A549 (cell line): ENCODE results near the gene DYNLRB1.

Experiments
- ELK1 ChIP-seq: fragments of 150-350 bp; IDR thresholded peaks from 2 replicates; pipeline ENCODE4 v1.6.1; 2014; ENCODE audit warnings: low read depth, mild to moderate bottlenecking, low read length
- TF ChIP-seq, protein P1 (sequence below): fragments of >200 bp; sonication (Bioruptor Twin); formaldehyde crosslinking; IDR thresholded peaks from 3 replicates; pipeline ENCODE4 v1.5.1; 2016
- TF ChIP-seq, protein P2 (sequence below): IDR thresholded peaks from 2 replicates; pipeline ENCODE4 v1.6.1; 2012

DNA sequence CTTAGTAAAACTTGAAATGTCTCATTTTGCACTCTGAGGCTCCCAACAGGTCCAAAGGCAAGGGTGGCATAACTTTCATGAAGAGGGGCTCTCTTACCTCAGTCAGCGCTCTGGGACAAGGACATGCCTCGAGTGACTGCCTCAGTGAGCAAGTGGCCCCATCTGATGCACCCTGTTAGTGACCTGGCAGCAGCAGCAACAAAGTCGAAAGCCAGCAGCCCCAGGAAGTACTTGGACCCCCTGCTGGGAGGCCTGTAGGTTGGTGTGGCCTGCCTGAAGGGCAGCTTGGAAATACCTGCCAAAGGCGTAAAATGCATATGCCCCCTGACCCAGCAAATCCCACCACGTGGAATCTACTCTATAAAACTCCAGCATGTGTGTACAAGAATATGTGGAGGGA lies 55.5 kb downstream of the DYNLRB1 start:
- TF ChIP-seq, protein P1, sequence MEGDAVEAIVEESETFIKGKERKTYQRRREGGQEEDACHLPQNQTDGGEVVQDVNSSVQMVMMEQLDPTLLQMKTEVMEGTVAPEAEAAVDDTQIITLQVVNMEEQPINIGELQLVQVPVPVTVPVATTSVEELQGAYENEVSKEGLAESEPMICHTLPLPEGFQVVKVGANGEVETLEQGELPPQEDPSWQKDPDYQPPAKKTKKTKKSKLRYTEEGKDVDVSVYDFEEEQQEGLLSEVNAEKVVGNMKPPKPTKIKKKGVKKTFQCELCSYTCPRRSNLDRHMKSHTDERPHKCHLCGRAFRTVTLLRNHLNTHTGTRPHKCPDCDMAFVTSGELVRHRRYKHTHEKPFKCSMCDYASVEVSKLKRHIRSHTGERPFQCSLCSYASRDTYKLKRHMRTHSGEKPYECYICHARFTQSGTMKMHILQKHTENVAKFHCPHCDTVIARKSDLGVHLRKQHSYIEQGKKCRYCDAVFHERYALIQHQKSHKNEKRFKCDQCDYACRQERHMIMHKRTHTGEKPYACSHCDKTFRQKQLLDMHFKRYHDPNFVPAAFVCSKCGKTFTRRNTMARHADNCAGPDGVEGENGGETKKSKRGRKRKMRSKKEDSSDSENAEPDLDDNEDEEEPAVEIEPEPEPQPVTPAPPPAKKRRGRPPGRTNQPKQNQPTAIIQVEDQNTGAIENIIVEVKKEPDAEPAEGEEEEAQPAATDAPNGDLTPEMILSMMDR = no peak
- TF ChIP-seq, protein P2, sequence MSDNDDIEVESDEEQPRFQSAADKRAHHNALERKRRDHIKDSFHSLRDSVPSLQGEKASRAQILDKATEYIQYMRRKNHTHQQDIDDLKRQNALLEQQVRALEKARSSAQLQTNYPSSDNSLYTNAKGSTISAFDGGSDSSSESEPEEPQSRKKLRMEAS = no peak
- TF ChIP-seq ELK1 = no peak
